ENCODE measurements around the gene PRRT1B.
"Not testable (repeated sequence)": the region's sequence is repeated elsewhere in the genome, so short reads cannot be mapped to it uniquely, and the experiment has no call there.

PRRT1B gene

GRCh38 chr9:131502781-131503625 is 42.3 kb upstream of the PRRT1B start, which contains the start of gene POMT1:
Gene POMT1 (plus strand): TSS chr9:131502918. CDS start chr9:131504219, 1,301 bp downstream.
- H3K4me3 ChIP-seq (ENCODE audit: low read depth, low read length): peak within 1 kb of the TSS; percentile 87
- peak; percentile 54 for DNase-seq (ENCODE audit: low read depth)
- TF ChIP-seq CTCF (IDR thresholded peaks at IDR 0.05; ENCODE audit: control insufficient read depth, extremely low read depth, insufficient read depth): no peak

GRCh38 chr9:131503626-131504465 is 41.5 kb upstream of the PRRT1B start:
- peak overlapping the region; percentile 87 for H3K4me3 ChIP-seq (ENCODE audit: low read depth, low read length)
- no peak for DNase-seq (ENCODE audit: low read depth)
- TF ChIP-seq CTCF (IDR thresholded peaks at IDR 0.05; ENCODE audit: control insufficient read depth, extremely low read depth, insufficient read depth): no peak

- DNase-seq (ENCODE audit: low read depth): no peak
These were observed 40.3 kb upstream of the PRRT1B start for GRCh38 chr9:131505012-131505411.

GRCh38 chr9:131511416-131511815 is 33.9 kb upstream of the PRRT1B start:
- no peak overlapping the region for H3K4me3 ChIP-seq (ENCODE audit: low read depth, low read length)
- TF ChIP-seq CTCF (IDR thresholded peaks at IDR 0.05; ENCODE audit: control insufficient read depth, extremely low read depth, insufficient read depth): no peak
- DNase-seq (ENCODE audit: low read depth): no peak

More at GRCh38 chr9:131505012-131505411, 40.3 kb upstream of the PRRT1B start:
- H3K4me3 ChIP-seq (ENCODE audit: low read depth, low read length): no peak overlapping the region
- TF ChIP-seq CTCF (IDR thresholded peaks at IDR 0.05; ENCODE audit: control insufficient read depth, extremely low read depth, insufficient read depth): no peak

GRCh38 chr9:131511880-131512279 is 33.4 kb upstream of the PRRT1B start:
- H3K4me3 ChIP-seq (ENCODE audit: low read depth, low read length): no peak overlapping the region
- no peak for TF ChIP-seq CTCF (IDR thresholded peaks at IDR 0.05; ENCODE audit: control insufficient read depth, extremely low read depth, insufficient read depth)
- DNase-seq (ENCODE audit: low read depth): no peak

- no peak for DNase-seq (ENCODE audit: low read depth)
- H3K4me3 ChIP-seq (ENCODE audit: low read depth, low read length): no peak overlapping the region
- TF ChIP-seq CTCF (IDR thresholded peaks at IDR 0.05; ENCODE audit: control insufficient read depth, extremely low read depth, insufficient read depth): no peak
These were observed 32.1 kb upstream of the PRRT1B start for GRCh38 chr9:131513177-131513576.

GRCh38 chr9:131515559-131516031 is 29.7 kb upstream of the PRRT1B start:
- not testable (repeated sequence) for H3K4me3 ChIP-seq (ENCODE audit: low read depth, low read length); DNase-seq (ENCODE audit: low read depth)

All from LNCaP clone FGC (cell line).